GM12878 (cell line): ENCODE results near the gene PTCH2. TPM values are rescaled to one million over a fixed set of nuclear protein-coding genes. Genes with fewer than 3 reads are reported as not detected.

ENCODE experiments used
- CBX3 ChIP-seq: fragments of 200-600 bp; sonication (generic); IDR thresholded peaks from 2 replicates; pipeline ENCODE4 v1.6.1; 2016; ENCODE audit warnings: low read depth, borderline replicate concordance
- CHD2 ChIP-seq: IDR thresholded peaks from 2 replicates; pipeline ENCODE4 v1.6.1; 2011; ENCODE audit warnings: low read depth, low read length, improper control_type of control experiment, borderline replicate concordance
- CHD4 ChIP-seq: fragments of 200-600 bp; sonication (generic); IDR thresholded peaks from 2 replicates; pipeline ENCODE4 v1.6.1; 2016; ENCODE audit warnings: mild to moderate bottlenecking
- ETV6 ChIP-seq, 2 experiments: fragments of 450-650 bp in 1 of 2; IDR thresholded peaks in 1 of 2; conservative IDR thresholded peaks in 1 of 2; 2 replicates each; pipeline ENCODE4 v1.6.1; 2014; ENCODE audit warnings: antibody characterized with exemption in 1 of 2, borderline replicate concordance in 1 of 2, low read depth in 1 of 2, mild to moderate bottlenecking in 1 of 2, moderate library complexity in 1 of 2
- GATAD2B ChIP-seq: fragments of 450-650 bp; conservative IDR thresholded peaks from 2 replicates; pipeline ENCODE4 v1.6.1; 2017; ENCODE audit warnings: low read depth, mild to moderate bottlenecking, moderate library complexity
- IKZF1 ChIP-seq: fragments of 450-650 bp; conservative IDR thresholded peaks from 2 replicates; pipeline ENCODE4 v1.6.1; 2017; ENCODE audit warnings: antibody characterized with exemption, mild to moderate bottlenecking
- NFYB ChIP-seq: IDR thresholded peaks from 2 replicates; pipeline ENCODE4 v1.6.1; 2011; ENCODE audit warnings: low read depth, mild to moderate bottlenecking, low read length, improper control_type of control experiment, moderate library complexity; ENCODE audit not compliant: insufficient read depth
- SIX5 ChIP-seq: IDR thresholded peaks from 2 replicates; pipeline ENCODE4 v1.6.1; 2011; ENCODE audit warnings: mild to moderate bottlenecking, low read depth, low read length, moderate library complexity; ENCODE audit not compliant: severe bottlenecking
- SREBF1 ChIP-seq: IDR thresholded peaks from 2 replicates; pipeline ENCODE4 v1.6.1; 2012; ENCODE audit warnings: mild to moderate bottlenecking, low read length
- ZZZ3 ChIP-seq: IDR thresholded peaks from 2 replicates; pipeline ENCODE4 v1.6.1; 2011; ENCODE audit warnings: low read depth; ENCODE audit not compliant: control insufficient read depth, insufficient read length
- polyA plus RNA-seq, 11 experiments: library from polyadenylated mRNA; depleted of rRNA in 4 of 11; unstranded in 6 of 11; stranded (reverse) in 5 of 11; fragments of >200 nt; fragmentation: Nextera tagmentation in 4 of 11; fragmentation: Illumina TruSeq in 1 of 11; extraction: Ambion mirVana in 4 of 11; extraction: Trizol in 1 of 11; gene quantifications; 1 replicate in 1 of 11; 2 replicates in 10 of 11; pipeline versions ENCODE4 v1.2.1 to v1.2.3, GENCODE V29; 2011 to 2016; ENCODE audit warnings: inconsistent platforms in 2 of 11, missing spikeins in 2 of 11, low read depth in 1 of 11
- total RNA-seq, 4 experiments: library from RNA; depleted of rRNA in 3 of 4; stranded (reverse); fragments of >200 nt in 3 of 4; fragmentation: Illumina TruSeq in 1 of 4; extraction: Trizol in 1 of 4; gene quantifications; 2 replicates each; pipeline versions ENCODE4 v1.2.1 to v1.2.3, GENCODE V29; 2013 to 2021
- TF ChIP-seq, protein P1 (sequence below): IDR thresholded peaks from 2 replicates; pipeline ENCODE4 v1.6.1; 2012; ENCODE audit warnings: improper control_type of control experiment, low read depth, low read length; ENCODE audit not compliant: insufficient replicate concordance
- TF ChIP-seq, protein P2 (sequence below): fragments of 450-650 bp; IDR thresholded peaks from 2 replicates; pipeline ENCODE4 v1.6.1; 2018; ENCODE audit warnings: borderline replicate concordance, mild to moderate bottlenecking; ENCODE audit not compliant: partially characterized antibody
- TF ChIP-seq, protein P3 (sequence below): fragments of 450-650 bp; IDR thresholded peaks from 2 replicates; pipeline ENCODE4 v1.6.1; 2017; ENCODE audit warnings: mild to moderate bottlenecking, low read depth, inconsistent platforms; ENCODE audit not compliant: poor library complexity, severe bottlenecking
- TF ChIP-seq, protein P4 (sequence below): fragments of 450-650 bp; IDR thresholded peaks from 2 replicates; pipeline ENCODE4 v1.6.1; 2018; ENCODE audit warnings: mild to moderate bottlenecking, low read depth, moderate library complexity; ENCODE audit not compliant: partially characterized antibody

Gene PTCH2
- total and polyA plus RNA-seq, 10 of the 15 experiments (the other 5 are each of a cell fraction or from before 2014, with no cell fraction given): 0.03 to 8.4 (median 0.10) TPM

DNA sequence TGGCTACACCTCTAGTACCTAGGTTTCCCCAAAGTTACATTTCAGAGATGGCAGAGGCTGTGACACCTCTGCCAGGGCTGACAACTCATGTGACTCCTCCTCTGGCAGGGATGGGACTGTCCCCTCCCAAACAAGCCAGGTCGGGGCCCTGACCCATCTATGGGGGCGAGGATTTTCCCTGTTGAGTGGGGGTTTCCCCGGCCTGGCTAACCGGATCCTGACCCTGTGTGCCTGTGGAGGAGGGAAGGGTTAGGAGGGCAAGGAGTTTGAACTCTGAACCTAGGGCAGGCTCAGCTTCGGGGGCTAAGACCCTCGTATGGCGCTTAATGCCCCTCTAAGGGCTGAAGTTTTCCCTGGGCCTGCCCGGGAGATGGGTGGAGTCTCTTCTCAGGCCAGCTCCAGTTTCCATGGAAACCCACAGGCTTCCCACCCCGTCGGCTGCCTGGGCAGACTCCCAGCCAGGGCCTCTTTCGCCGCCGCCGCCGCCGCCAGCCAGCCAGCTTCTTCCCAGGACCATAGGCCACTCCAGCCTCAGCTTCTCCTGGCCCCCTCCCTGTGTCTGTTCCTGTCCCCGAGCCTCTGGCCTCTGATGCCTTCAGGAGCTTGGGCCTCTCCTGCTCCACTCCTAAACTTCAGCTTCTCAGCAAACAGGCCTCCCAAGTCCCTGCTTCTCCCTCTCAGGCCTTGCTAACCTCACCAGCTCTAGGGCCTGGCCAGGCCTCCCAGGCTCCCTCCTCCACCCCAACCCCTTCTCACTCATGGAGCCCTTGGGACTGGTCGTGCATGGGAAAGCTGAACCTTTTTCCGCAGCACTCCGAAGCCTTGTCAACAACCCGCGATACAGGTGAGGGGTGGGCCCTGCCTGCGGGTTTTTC lies 34.8 kb downstream of the PTCH2 start, which contains the start of gene BTBD19 (continued):
- TF ChIP-seq IKZF1 (peak; percentile 84), SIX5 (no peak), CHD2 (no peak), NFYB (no peak), SREBF1 (no peak), CBX3 (no peak), ZZZ3 (no peak), ETV6 (conservative IDR thresholded peaks at IDR 0.05 in 1 of 2, IDR thresholded peaks at IDR 0.05 in 1 of 2; ENCODE audit: borderline replicate concordance in 1 of 2, low read depth in 1 of 2) (0 out of 4 replicates have a peak, but pooled peaks of 1 of the 2 experiments have one; percentile 5), CHD4 (no peak), GATAD2B (peak; percentile 62; the same call in 1 of the 2 replicates)
- TF ChIP-seq, protein P1, sequence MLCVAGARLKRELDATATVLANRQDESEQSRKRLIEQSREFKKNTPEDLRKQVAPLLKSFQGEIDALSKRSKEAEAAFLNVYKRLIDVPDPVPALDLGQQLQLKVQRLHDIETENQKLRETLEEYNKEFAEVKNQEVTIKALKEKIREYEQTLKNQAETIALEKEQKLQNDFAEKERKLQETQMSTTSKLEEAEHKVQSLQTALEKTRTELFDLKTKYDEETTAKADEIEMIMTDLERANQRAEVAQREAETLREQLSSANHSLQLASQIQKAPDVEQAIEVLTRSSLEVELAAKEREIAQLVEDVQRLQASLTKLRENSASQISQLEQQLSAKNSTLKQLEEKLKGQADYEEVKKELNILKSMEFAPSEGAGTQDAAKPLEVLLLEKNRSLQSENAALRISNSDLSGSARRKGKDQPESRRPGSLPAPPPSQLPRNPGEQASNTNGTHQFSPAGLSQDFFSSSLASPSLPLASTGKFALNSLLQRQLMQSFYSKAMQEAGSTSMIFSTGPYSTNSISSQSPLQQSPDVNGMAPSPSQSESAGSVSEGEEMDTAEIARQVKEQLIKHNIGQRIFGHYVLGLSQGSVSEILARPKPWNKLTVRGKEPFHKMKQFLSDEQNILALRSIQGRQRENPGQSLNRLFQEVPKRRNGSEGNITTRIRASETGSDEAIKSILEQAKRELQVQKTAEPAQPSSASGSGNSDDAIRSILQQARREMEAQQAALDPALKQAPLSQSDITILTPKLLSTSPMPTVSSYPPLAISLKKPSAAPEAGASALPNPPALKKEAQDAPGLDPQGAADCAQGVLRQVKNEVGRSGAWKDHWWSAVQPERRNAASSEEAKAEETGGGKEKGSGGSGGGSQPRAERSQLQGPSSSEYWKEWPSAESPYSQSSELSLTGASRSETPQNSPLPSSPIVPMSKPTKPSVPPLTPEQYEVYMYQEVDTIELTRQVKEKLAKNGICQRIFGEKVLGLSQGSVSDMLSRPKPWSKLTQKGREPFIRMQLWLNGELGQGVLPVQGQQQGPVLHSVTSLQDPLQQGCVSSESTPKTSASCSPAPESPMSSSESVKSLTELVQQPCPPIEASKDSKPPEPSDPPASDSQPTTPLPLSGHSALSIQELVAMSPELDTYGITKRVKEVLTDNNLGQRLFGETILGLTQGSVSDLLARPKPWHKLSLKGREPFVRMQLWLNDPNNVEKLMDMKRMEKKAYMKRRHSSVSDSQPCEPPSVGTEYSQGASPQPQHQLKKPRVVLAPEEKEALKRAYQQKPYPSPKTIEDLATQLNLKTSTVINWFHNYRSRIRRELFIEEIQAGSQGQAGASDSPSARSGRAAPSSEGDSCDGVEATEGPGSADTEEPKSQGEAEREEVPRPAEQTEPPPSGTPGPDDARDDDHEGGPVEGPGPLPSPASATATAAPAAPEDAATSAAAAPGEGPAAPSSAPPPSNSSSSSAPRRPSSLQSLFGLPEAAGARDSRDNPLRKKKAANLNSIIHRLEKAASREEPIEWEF: no peak
- TF ChIP-seq, protein P2, sequence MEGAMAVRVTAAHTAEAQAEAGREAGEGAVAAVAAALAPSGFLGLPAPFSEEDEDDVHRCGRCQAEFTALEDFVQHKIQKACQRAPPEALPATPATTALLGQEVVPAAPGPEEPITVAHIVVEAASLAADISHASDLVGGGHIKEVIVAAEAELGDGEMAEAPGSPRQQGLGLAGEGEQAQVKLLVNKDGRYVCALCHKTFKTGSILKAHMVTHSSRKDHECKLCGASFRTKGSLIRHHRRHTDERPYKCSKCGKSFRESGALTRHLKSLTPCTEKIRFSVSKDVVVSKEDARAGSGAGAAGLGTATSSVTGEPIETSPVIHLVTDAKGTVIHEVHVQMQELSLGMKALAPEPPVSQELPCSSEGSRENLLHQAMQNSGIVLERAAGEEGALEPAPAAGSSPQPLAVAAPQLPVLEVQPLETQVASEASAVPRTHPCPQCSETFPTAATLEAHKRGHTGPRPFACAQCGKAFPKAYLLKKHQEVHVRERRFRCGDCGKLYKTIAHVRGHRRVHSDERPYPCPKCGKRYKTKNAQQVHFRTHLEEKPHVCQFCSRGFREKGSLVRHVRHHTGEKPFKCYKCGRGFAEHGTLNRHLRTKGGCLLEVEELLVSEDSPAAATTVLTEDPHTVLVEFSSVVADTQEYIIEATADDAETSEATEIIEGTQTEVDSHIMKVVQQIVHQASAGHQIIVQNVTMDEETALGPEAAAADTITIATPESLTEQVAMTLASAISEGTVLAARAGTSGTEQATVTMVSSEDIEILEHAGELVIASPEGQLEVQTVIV: no peak
- TF ChIP-seq, protein P3, sequence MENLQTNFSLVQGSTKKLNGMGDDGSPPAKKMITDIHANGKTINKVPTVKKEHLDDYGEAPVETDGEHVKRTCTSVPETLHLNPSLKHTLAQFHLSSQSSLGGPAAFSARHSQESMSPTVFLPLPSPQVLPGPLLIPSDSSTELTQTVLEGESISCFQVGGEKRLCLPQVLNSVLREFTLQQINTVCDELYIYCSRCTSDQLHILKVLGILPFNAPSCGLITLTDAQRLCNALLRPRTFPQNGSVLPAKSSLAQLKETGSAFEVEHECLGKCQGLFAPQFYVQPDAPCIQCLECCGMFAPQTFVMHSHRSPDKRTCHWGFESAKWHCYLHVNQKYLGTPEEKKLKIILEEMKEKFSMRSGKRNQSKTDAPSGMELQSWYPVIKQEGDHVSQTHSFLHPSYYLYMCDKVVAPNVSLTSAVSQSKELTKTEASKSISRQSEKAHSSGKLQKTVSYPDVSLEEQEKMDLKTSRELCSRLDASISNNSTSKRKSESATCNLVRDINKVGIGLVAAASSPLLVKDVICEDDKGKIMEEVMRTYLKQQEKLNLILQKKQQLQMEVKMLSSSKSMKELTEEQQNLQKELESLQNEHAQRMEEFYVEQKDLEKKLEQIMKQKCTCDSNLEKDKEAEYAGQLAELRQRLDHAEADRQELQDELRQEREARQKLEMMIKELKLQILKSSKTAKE: no peak
- TF ChIP-seq, protein P4, sequence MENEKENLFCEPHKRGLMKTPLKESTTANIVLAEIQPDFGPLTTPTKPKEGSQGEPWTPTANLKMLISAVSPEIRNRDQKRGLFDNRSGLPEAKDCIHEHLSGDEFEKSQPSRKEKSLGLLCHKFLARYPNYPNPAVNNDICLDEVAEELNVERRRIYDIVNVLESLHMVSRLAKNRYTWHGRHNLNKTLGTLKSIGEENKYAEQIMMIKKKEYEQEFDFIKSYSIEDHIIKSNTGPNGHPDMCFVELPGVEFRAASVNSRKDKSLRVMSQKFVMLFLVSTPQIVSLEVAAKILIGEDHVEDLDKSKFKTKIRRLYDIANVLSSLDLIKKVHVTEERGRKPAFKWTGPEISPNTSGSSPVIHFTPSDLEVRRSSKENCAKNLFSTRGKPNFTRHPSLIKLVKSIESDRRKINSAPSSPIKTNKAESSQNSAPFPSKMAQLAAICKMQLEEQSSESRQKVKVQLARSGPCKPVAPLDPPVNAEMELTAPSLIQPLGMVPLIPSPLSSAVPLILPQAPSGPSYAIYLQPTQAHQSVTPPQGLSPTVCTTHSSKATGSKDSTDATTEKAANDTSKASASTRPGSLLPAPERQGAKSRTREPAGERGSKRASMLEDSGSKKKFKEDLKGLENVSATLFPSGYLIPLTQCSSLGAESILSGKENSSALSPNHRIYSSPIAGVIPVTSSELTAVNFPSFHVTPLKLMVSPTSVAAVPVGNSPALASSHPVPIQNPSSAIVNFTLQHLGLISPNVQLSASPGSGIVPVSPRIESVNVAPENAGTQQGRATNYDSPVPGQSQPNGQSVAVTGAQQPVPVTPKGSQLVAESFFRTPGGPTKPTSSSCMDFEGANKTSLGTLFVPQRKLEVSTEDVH: no peak
- TF ChIP-seq, all 136 proteins: peak for 14
